H1 (cell line): ENCODE data around the gene MACROH2A1. TPM values are rescaled to one million over a fixed set of nuclear protein-coding genes. Genes with fewer than 3 reads are reported as not detected.

ENCODE experiments used
- CTCF ChIA-PET: fragments of 300-600 bp; sonication (Branson Sonifier 250); formaldehyde crosslinking; loops from one replicate; lab custom pipeline; 2021; ENCODE audit not compliant: partially characterized antibody; lab: Charles Lee
- POLR2A ChIA-PET: fragments of 300-600 bp; sonication (Branson Sonifier 250); formaldehyde crosslinking; loops from one replicate; lab custom pipeline; 2021; ENCODE audit warnings: inconsistent platforms; ENCODE audit not compliant: partially characterized antibody; lab: Charles Lee
- DNase-seq, 2 experiments: peaks; one replicate each; pipeline versions ENCODE4 v3.0.0 to v3.0.0-alpha.2; 2010 to 2022; ENCODE audit warnings: low spot score in 2 of 2, low read depth in 1 of 2, mixed read lengths in 1 of 2
- FAIRE-seq: peaks from 2 replicates; lab custom pipeline; 2011; peaks lifted over from hg19 to GRCh38; lab: Jason Lieb, UNC
- H2AFZ ChIP-seq: 2 replicates; pipeline ENCODE4 v1.8.1; 2012; ENCODE audit warnings: low read length, inconsistent platforms
- H2AK5ac ChIP-seq: 2 replicates; pipeline ENCODE4 v1.6.1; 2013; ENCODE audit warnings: low read depth, low read length
- H2BK120ac ChIP-seq: replicated peaks from 2 replicates; pipeline ENCODE3; 2013; ENCODE audit warnings: low read depth, low read length, inconsistent platforms
- H2BK12ac ChIP-seq: 2 replicates; pipeline ENCODE4 v1.6.1; 2013; ENCODE audit warnings: low read depth, low read length
- H2BK15ac ChIP-seq: 2 replicates; pipeline ENCODE4 v1.6.1; 2013; ENCODE audit warnings: low read length
- H2BK20ac ChIP-seq: 2 replicates; pipeline ENCODE4 v1.6.1; 2013; ENCODE audit warnings: low read length
- H2BK5ac ChIP-seq: 2 replicates; pipeline ENCODE4 v1.6.1; 2013; ENCODE audit warnings: low read depth, low read length
- H3K14ac ChIP-seq: 2 replicates; pipeline ENCODE4 v1.6.1; 2013; ENCODE audit warnings: inconsistent platforms; ENCODE audit not compliant: insufficient read length
- H3K18ac ChIP-seq: 2 replicates; pipeline ENCODE4 v1.6.1; 2013; ENCODE audit warnings: low read length; ENCODE audit errors: extremely low read depth
- H3K23ac ChIP-seq: 2 replicates; pipeline ENCODE4 v1.6.1; 2013; ENCODE audit warnings: inconsistent platforms; ENCODE audit not compliant: insufficient read length
- H3K23me2 ChIP-seq: 2 replicates; pipeline ENCODE4 v1.6.1; 2013; ENCODE audit warnings: low read depth, low read length
- H3K27ac ChIP-seq: 2 replicates; pipeline ENCODE4 v1.6.1; 2011; ENCODE audit warnings: low read depth, low read length, inconsistent platforms
- H3K27me3 ChIP-seq, 4 experiments: replicated peaks in 1 of 4; 1 replicate in 1 of 4; 2 replicates in 3 of 4; pipeline versions ENCODE4 v1.6.1 to v1.8.1; 2011 to 2013; ENCODE audit warnings: low read length in 3 of 4, mild to moderate bottlenecking in 3 of 4, inconsistent platforms in 2 of 4, mixed read lengths in 2 of 4, moderate library complexity in 1 of 4; ENCODE audit not compliant: control insufficient read depth in 3 of 4, insufficient read depth in 3 of 4; ENCODE audit errors: extremely low read depth in 1 of 4
- H3K36me3 ChIP-seq, 4 experiments: 2 replicates each; pipeline versions ENCODE4 v1.6.1 to v1.8.1; 2011 to 2013; ENCODE audit warnings: mild to moderate bottlenecking in 4 of 4, low read length in 3 of 4, moderate library complexity in 2 of 4, control low read depth in 1 of 4, inconsistent platforms in 1 of 4; ENCODE audit not compliant: insufficient read depth in 4 of 4, control insufficient read depth in 2 of 4
- H3K4ac ChIP-seq: replicated peaks from 2 replicates; pipeline ENCODE3; 2013; ENCODE audit warnings: low read length, low read depth, mixed read lengths, inconsistent platforms; ENCODE audit not compliant: insufficient read length
- H3K4me1 ChIP-seq, 4 experiments: replicated peaks in 1 of 4; 1 replicate in 1 of 4; 2 replicates in 3 of 4; pipeline versions ENCODE4 v1.6.1 to v1.8.1; 2011 to 2013; ENCODE audit warnings: low read length in 3 of 4, inconsistent platforms in 2 of 4, mixed read lengths in 1 of 4; ENCODE audit not compliant: insufficient read depth in 4 of 4, control insufficient read depth in 3 of 4
- H3K4me2 ChIP-seq, 2 experiments: 2 replicates each; pipeline versions ENCODE4 v1.6.1 to v1.8.1; 2011 to 2013; ENCODE audit warnings: low read depth in 2 of 2, low read length in 2 of 2, control low read depth in 1 of 2, inconsistent platforms in 1 of 2, mild to moderate bottlenecking in 1 of 2; ENCODE audit not compliant: insufficient read depth in 1 of 2
- H3K4me3 ChIP-seq, 4 experiments: fragments of 200-600, 300-600 bp in 1 of 4; sonication (generic), shearing (Covaris generic), sonication (Bioruptor Twin) in 1 of 4; 2 replicates each; pipeline versions ENCODE4 v1.5.1 to v1.8.1; 2011 to 2016; ENCODE audit warnings: low read length in 4 of 4, low read depth in 3 of 4, control low read depth in 2 of 4, inconsistent platforms in 2 of 4, mild to moderate bottlenecking in 2 of 4, mixed read lengths in 1 of 4, moderate library complexity in 1 of 4; ENCODE audit not compliant: insufficient read depth in 2 of 4; ENCODE audit errors: extremely low read depth in 1 of 4
- H3K56ac ChIP-seq: replicated peaks from 2 replicates; pipeline ENCODE3; 2013; ENCODE audit warnings: low read depth, mild to moderate bottlenecking, mixed read lengths, low read length, inconsistent platforms; ENCODE audit not compliant: insufficient read length
- H3K79me1 ChIP-seq: 2 replicates; pipeline ENCODE4 v1.6.1; 2013; ENCODE audit warnings: low read depth, low read length, control low read depth
- H3K79me2 ChIP-seq, 2 experiments: 2 replicates each; pipeline versions ENCODE4 v1.6.1 to v1.8.1; 2012 to 2013; ENCODE audit warnings: low read length in 2 of 2, mild to moderate bottlenecking in 2 of 2, inconsistent platforms in 1 of 2; ENCODE audit not compliant: insufficient read depth in 2 of 2, control insufficient read depth in 1 of 2
- H3K9ac ChIP-seq, 4 experiments: replicated peaks in 1 of 4; 1 replicate in 1 of 4; 2 replicates in 3 of 4; pipeline versions ENCODE4 v1.6.1 to v1.8.1; 2011 to 2013; ENCODE audit warnings: low read depth in 3 of 4, low read length in 3 of 4, control low read depth in 2 of 4, mild to moderate bottlenecking in 2 of 4, moderate library complexity in 2 of 4, inconsistent platforms in 1 of 4; ENCODE audit errors: extremely low read depth in 1 of 4
- H3K9me3 ChIP-seq, 2 experiments: 2 replicates each; pipeline versions ENCODE4 v1.6.1 to v1.8.1; 2012 to 2013; ENCODE audit warnings: mild to moderate bottlenecking in 2 of 2, moderate library complexity in 2 of 2, control low read depth in 1 of 2, inconsistent platforms in 1 of 2, low read depth in 1 of 2, low read length in 1 of 2, mixed read lengths in 1 of 2; ENCODE audit not compliant: insufficient read depth in 2 of 2
- H4K20me1 ChIP-seq, 2 experiments: replicated peaks in 1 of 2; 2 replicates each; pipeline versions ENCODE3 to v1.8.1; 2011 to 2013; ENCODE audit warnings: inconsistent platforms in 2 of 2, low read length in 2 of 2, mild to moderate bottlenecking in 1 of 2; ENCODE audit not compliant: insufficient read depth in 2 of 2, control insufficient read depth in 1 of 2
- H4K5ac ChIP-seq: 2 replicates; pipeline ENCODE4 v1.6.1; 2013; ENCODE audit warnings: low read length, low read depth, mixed read lengths, inconsistent platforms; ENCODE audit not compliant: insufficient read length
- H4K8ac ChIP-seq: 2 replicates; pipeline ENCODE4 v1.8.0; 2013; ENCODE audit warnings: mild to moderate bottlenecking, moderate library complexity, low read length, inconsistent platforms; ENCODE audit not compliant: insufficient read depth; ENCODE audit errors: extremely low read depth
- H4K91ac ChIP-seq: replicated peaks from 2 replicates; pipeline ENCODE3; 2013; ENCODE audit warnings: low read length, mixed read lengths, inconsistent platforms; ENCODE audit not compliant: insufficient read length
- BACH1 ChIP-seq: IDR thresholded peaks from 2 replicates; pipeline ENCODE4 v1.6.1; 2012; ENCODE audit warnings: low read length, improper control_type of control experiment
- HDAC2 ChIP-seq, 2 experiments: fragments of 300-600 bp in 1 of 2; sonication (generic) in 1 of 2; IDR thresholded peaks; 2 replicates each; pipeline ENCODE4 v1.6.1; 2011 to 2012; ENCODE audit warnings: low read depth in 2 of 2, low read length in 2 of 2, mild to moderate bottlenecking in 2 of 2, moderate library complexity in 2 of 2, borderline replicate concordance in 1 of 2, inconsistent platforms in 1 of 2
- JUND ChIP-seq: IDR thresholded peaks from 2 replicates; pipeline ENCODE4 v1.6.1; 2011; ENCODE audit warnings: mild to moderate bottlenecking, improper control_type of control experiment, low read length
- POLR2A ChIP-seq, 2 experiments: IDR thresholded peaks; 1 replicate in 1 of 2; 2 replicates in 1 of 2; pipeline ENCODE4 v1.6.1; 2011; ENCODE audit warnings: low read depth in 2 of 2, low read length in 2 of 2, mild to moderate bottlenecking in 2 of 2; ENCODE audit errors: control extremely low read depth in 1 of 2
- RFX5 ChIP-seq: IDR thresholded peaks from 2 replicates; pipeline ENCODE4 v1.6.1; 2011; ENCODE audit warnings: low read depth, low read length, improper control_type of control experiment, borderline replicate concordance
- RNF2 ChIP-seq: fragments of 200-900, 300-1000 bp; sonication (generic); IDR thresholded peaks from 2 replicates; pipeline ENCODE4 v1.7.1; 2016; ENCODE audit warnings: borderline replicate concordance, low read depth, mild to moderate bottlenecking, antibody characterized with exemption, low read length; ENCODE audit not compliant: poor library complexity, severe bottlenecking; ENCODE audit errors: missing control alignments
- SRF ChIP-seq: IDR thresholded peaks from 2 replicates; pipeline ENCODE4 v1.6.1; 2011; ENCODE audit warnings: mild to moderate bottlenecking, low read depth, low read length, moderate library complexity
- WGBS, 2 experiments: shearing (Covaris generic) in 1 of 2; methylation state at CpG; one replicate each; pipeline versions ENCODE4 v1.1.6 to v1.1.7; 2013 to 2015; ENCODE audit warnings: low lambda C conversion rate in 2 of 2, mixed read lengths in 2 of 2, inconsistent platforms in 1 of 2, low coverage in 1 of 2, missing lambda C conversion rate in 1 of 2; ENCODE audit not compliant: insufficient replicate concordance in 2 of 2, insufficient coverage in 1 of 2, insufficient read length in 1 of 2; ENCODE audit errors: extremely low coverage in 1 of 2, missing lambda C conversion rate in 1 of 2; 5-methylcytosine and 5-hydroxymethylcytosine counted together
- polyA plus RNA-seq, 7 experiments: library from polyadenylated mRNA; depleted of rRNA in 3 of 7; stranded (reverse) in 5 of 7; unstranded in 2 of 7; fragments of >200 nt in 5 of 7; fragments of 200-250 nt in 2 of 7; gene quantifications; 1 replicate in 5 of 7; 2 replicates in 1 of 7; 4 replicates in 1 of 7; pipeline versions ENCODE4 v1.2.1 to v1.2.3, GENCODE V29; 2011 to 2013; ENCODE audit warnings: missing spikeins in 2 of 7, mixed read lengths in 2 of 7
- total RNA-seq: library from RNA; stranded (reverse); fragmentation: NEBNext Ultra II Directional; extraction: Animal tissue kit (Norgen Biotek cat#: 25700); gene quantifications from 2 replicates; pipeline ENCODE4 v1.2.1, GENCODE V29; 2021
- TF ChIP-seq, protein P1 (sequence below), 3 experiments: IDR thresholded peaks; 1 replicate in 2 of 3; 2 replicates in 1 of 3; pipeline versions ENCODE4 v1.5.1 to v1.6.1; 2011; ENCODE audit warnings: low read length in 3 of 3, mild to moderate bottlenecking in 3 of 3, inconsistent platforms in 2 of 3, low read depth in 1 of 3, moderate library complexity in 1 of 3; ENCODE audit not compliant: insufficient read depth in 1 of 3; ENCODE audit errors: control extremely low read depth in 1 of 3
- TF ChIP-seq, protein P2 (sequence below): IDR thresholded peaks from 2 replicates; pipeline ENCODE4 v1.6.1; 2012; ENCODE audit warnings: inconsistent platforms

Gene MACROH2A1
- total and polyA plus RNA-seq, 2 of the 8 experiments (the other 6 are each of a cell fraction or from before 2014, with no cell fraction given): 60.0 to 92.3 TPM

DNA sequence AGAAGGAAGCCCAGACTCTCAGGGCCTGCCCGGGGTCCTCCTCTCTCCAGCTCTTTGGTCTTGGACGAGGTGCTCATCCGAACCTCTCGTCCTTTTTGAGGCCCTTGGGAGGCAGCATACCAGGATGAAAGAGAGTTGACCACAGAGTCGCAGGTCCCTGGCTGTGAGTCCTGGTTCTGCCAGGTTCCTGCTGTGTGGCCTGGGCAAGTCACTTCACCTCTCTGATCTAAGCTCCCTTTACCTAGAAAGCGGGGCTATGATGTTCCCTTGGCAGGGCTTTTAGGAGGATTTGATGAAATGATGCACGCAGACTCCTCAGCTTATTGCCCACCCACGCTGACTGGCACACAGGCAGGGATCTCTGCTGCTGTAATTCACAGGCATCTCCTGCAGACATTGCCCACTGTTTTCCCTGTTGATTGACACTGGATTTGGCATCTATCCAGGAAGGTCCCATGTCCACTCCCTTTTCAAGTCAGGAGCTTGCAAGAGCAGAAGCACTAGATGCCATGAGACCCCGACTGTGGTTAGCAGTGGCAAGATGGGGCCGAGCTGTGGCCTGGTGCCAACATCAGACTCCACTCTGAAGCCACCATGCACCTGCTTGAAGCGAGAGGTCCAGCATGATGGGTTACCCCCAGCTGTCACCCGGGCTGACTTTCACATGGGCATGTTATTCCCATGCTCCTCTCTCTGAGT lies 71.5 kb downstream of the MACROH2A1 start:
- Histone ChIP-seq H4K20me1 (peaks cover 0 to 3% of the 10 kb centered on the region in 2 experiments), H3K79me1 (no peaks in the 10 kb centered on the region), H4K8ac (no peak overlapping the region), H2BK120ac (no peak overlapping the region), H3K14ac (no peak overlapping the region), H2BK15ac (no peak overlapping the region), H2AFZ (no peak overlapping the region), H3K23me2 (no peaks in the 10 kb centered on the region), H2AK5ac (no peak overlapping the region), H3K18ac (no peak overlapping the region), H3K27me3 (no peaks in the 10 kb centered on the region), H3K4me2 (no peak overlapping the region), H3K4me3 (no peak overlapping the region), H4K91ac (no peak overlapping the region), H2BK20ac (no peak overlapping the region), H3K79me2 (no peaks in the 10 kb centered on the region), H3K9ac (no peak overlapping the region), H4K5ac (no peak overlapping the region), H3K9me3 (no peaks in the 10 kb centered on the region), H2BK5ac (no peak overlapping the region), H3K4me1 (no peaks in the 10 kb centered on the region), H3K23ac (no peak overlapping the region), H3K36me3 (no peaks in the 10 kb centered on the region), H3K27ac (no peak overlapping the region), H2BK12ac (no peak overlapping the region), H3K4ac (no peak overlapping the region), H3K56ac (no peak overlapping the region)
- WGBS, 2 experiments: 88% methylated on average over 12 of the region's 12 CpGs; no CpG with 5 or more reads in 1 of the 2 experiments
- ChIA-PET POLR2A (interaction anchor here (0.7 to 1.1 kb wide), 2 partner anchors 8 to 9 kb away, joined by 3 to 4 read pairs; no protein-coding TSS in a partner anchor), CTCF (interaction anchor here (0.9 to 1.6 kb wide), 5 partner anchors 8 to 109 kb away, joined by 3 to 4 read pairs (median 3); no protein-coding TSS in a partner anchor)
- DNase-seq (no peak), FAIRE-seq (no peak)
- TF ChIP-seq JUND: no peak
- TF ChIP-seq HDAC2 (IDR thresholded peaks at IDR 0.05; ENCODE audit: borderline replicate concordance in 1 of 2, low read depth in 2 of 2, low read length in 2 of 2): no peak
- TF ChIP-seq BACH1: no peak
- no peak for TF ChIP-seq SRF
- TF ChIP-seq RNF2: no peak
- no peak for TF ChIP-seq POLR2A (IDR thresholded peaks at IDR 0.05; ENCODE audit: control extremely low read depth in 1 of 2, low read depth in 2 of 2, low read length in 2 of 2)
- TF ChIP-seq, protein P1, sequence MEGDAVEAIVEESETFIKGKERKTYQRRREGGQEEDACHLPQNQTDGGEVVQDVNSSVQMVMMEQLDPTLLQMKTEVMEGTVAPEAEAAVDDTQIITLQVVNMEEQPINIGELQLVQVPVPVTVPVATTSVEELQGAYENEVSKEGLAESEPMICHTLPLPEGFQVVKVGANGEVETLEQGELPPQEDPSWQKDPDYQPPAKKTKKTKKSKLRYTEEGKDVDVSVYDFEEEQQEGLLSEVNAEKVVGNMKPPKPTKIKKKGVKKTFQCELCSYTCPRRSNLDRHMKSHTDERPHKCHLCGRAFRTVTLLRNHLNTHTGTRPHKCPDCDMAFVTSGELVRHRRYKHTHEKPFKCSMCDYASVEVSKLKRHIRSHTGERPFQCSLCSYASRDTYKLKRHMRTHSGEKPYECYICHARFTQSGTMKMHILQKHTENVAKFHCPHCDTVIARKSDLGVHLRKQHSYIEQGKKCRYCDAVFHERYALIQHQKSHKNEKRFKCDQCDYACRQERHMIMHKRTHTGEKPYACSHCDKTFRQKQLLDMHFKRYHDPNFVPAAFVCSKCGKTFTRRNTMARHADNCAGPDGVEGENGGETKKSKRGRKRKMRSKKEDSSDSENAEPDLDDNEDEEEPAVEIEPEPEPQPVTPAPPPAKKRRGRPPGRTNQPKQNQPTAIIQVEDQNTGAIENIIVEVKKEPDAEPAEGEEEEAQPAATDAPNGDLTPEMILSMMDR (IDR thresholded peaks at IDR 0.05; ENCODE audit: control extremely low read depth in 1 of 3, insufficient read depth in 1 of 3, low read depth in 1 of 3, low read length in 3 of 3): no peak
- TF ChIP-seq, protein P2, sequence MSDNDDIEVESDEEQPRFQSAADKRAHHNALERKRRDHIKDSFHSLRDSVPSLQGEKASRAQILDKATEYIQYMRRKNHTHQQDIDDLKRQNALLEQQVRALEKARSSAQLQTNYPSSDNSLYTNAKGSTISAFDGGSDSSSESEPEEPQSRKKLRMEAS: no peak
- TF ChIP-seq RFX5: no peak
